ENCODE measurements around the gene MYRF. TPM values are rescaled to one million over a fixed set of nuclear protein-coding genes. Genes with fewer than 3 reads are reported as not detected.
A peak's percentile ranks its signal among the peaks of the same experiment; 100 is the strongest.

MYRF gene
- total RNA-seq: 1 to 10 TPM in 1 of 2 experiments, under 1 TPM in 1; 0.94 to 1.6 TPM
- under 1 TPM; 0.44 to 0.83 TPM for polyA plus RNA-seq

DNA sequence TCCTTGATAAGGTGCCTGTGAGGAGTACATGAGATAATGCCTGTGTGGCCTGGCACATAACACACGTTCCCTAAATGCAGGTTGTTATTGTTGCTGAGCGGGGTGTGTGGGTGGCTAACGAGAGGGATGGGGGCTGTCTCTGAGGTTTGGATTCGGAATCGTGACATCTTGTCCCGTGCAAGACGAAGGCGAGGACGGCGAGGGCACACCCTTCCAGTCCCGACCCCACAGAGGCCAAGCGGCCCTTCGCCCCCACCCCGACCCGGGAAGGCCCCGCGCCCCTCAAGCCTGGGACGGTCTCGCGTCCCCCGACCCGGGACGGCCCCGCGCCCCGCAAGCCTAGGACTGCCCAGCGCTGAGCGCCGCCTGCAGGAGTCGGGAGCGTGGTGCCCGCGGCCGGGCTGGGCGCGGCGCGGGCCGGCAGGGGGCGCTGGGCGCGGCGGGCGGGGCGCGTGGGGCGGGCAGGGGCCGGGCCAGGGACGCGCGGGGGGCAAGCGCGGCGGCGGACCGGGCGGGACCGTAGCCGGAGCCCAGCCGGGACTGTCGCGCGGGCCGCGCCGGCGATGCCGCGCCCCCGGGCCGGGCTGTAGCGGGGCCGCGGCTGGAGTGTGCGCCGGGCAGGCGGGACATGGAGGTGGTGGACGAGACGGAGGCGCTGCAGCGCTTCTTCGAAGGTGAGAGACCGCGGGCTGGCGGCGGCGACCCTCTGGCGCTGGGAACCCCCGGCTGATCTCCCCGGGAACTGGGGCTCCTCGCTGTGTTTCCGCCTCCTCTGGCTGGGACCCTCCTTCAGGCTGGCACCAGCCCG is at the start of gene MYRF:
MYRF (plus strand) TSS at position 520 of the 808 bp plus-strand sequence; CDS start at position 629, 109 bp downstream.
- Histone ChIP-seq H3K4me3 (ENCODE audit: low read length in 2 of 2) (peak within 1 kb of the TSS in 1 of 2 donors; percentile 28), H3K36me3 (ENCODE audit: insufficient read depth, low read length) (no peaks in the 10 kb centered on the region), H3K27ac (ENCODE audit: low read depth, low read length) (no peak within 1 kb of the TSS), H3K4me1 (ENCODE audit: insufficient read depth, low read length) (peaks cover 17% of the 10 kb centered on the region), H3K9me3 (ENCODE audit: control insufficient read depth in 1 of 2, low read length in 2 of 2) (no peaks in the 10 kb centered on the region), H3K27me3 (ENCODE audit: insufficient read depth, low read length) (no peaks in the 10 kb centered on the region)
- H3K4me1 Mint-ChIP-seq: peaks cover 2 to 39% (median 21%) of the 10 kb centered on the region in 4 donors
- peaks cover 11 to 14% of the 10 kb centered on the region in 2 donors for H3K27me3 Mint-ChIP-seq
- DNase-seq: peak; percentile 46 to 70 (median 56)
- CTCF ChIA-PET (ENCODE audit: partially characterized antibody): interaction anchor here (0.9 to 3.4 kb wide), 2 partner anchors 13 to 19 kb away, joined by 4 to 10 read pairs; no protein-coding TSS in a partner anchor
- H3K9me3 Mint-ChIP-seq: no peaks in the 10 kb centered on the region
- intact Hi-C loops (cut with micrococcal nuclease): no loop called here
- no peaks in the 10 kb centered on the region for H3K36me3 Mint-ChIP-seq
- peak within 1 kb of the TSS; percentile 65 to 85 (median 76) for H3K4me3 Mint-ChIP-seq
- H3K27ac Mint-ChIP-seq: peak within 1 kb of the TSS; percentile 30 to 78 (median 57)
- POLR2A ChIA-PET (ENCODE audit: partially characterized antibody): no interaction called here

DNA sequence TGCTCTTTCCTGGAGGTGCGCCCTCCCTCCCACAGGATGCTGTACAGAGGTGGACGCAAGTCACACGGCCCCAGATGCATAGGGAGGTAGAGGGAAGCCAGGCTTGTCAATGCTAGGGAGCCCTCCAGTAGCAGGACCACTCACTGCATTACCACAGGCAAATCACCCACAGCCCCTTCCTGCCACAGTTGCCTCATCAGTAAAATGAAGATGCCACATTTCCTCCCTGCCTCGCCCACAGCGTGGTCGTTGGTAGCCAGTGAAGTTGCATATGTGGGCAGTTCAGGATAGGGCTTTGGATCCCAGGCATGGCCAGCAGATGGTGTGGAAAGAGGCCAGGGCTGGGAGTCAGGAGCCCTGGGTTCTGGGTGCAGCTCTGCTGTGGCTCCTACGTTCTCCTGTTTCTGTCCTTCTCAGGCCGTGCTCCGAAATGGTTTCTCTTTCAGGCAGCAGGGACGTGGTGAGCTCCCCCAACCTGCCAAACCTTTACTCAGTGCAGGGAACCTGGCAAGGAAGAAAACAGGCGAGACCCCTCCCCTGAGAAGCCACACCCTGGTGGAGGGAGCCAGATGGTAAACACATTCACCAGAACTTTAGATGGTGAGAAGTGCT is 49.6 kb upstream of the MYRF start:
- Histone ChIP-seq H3K4me1 (ENCODE audit: insufficient read depth, low read length) (peaks cover 9% of the 10 kb centered on the region), H3K27me3 (ENCODE audit: insufficient read depth, low read length) (no peaks in the 10 kb centered on the region), H3K27ac (ENCODE audit: low read depth, low read length) (no peak overlapping the region), H3K36me3 (ENCODE audit: insufficient read depth, low read length) (no peaks in the 10 kb centered on the region), H3K9me3 (ENCODE audit: control insufficient read depth in 1 of 2, low read length in 2 of 2) (no peaks in the 10 kb centered on the region), H3K4me3 (ENCODE audit: low read length in 2 of 2) (no peak overlapping the region)
- intact Hi-C loops (cut with micrococcal nuclease): no loop called here
- ChIA-PET CTCF (ENCODE audit: partially characterized antibody) (interaction anchor here (1.5 kb wide), 1 partner anchor 30 kb away, joined by 7 read pairs; no protein-coding TSS in a partner anchor), POLR2A (ENCODE audit: partially characterized antibody) (no interaction called here)
- Mint-ChIP-seq H3K27ac (peak overlapping the region in 3 of 7 donors; percentile 3 to 77 (median 69)), H3K27me3 (no peaks in the 10 kb centered on the region), H3K4me3 (peak overlapping the region in 1 of 8 donors; percentile 36), H3K36me3 (no peaks in the 10 kb centered on the region), H3K4me1 (peaks cover 6 to 14% (median 11%) of the 10 kb centered on the region in 4 donors), H3K9me3 (peaks cover 0 to 2% (median 0%) of the 10 kb centered on the region in 8 donors)
- no peak for DNase-seq

DNA sequence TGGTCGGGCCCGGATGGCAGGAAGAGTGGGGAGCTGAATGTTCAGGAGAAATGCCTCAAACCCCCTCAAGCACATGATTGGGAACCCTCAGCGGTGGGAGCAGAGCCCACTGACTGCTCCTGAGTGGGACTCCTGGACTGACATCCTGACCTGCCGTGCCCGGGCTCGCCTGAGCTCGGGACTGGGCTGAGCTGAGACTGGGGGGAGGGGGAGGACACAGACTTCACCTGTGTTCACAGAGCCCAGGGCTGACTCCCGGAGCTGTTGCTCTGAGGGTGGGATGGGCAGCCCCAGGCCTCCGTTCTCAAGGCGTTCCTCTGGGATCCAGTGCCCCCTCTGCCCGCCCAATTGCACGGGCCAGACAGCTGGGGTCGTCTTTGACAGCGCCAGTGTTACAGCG is 47.6 kb upstream of the MYRF start:
- H3K4me3 ChIP-seq (ENCODE audit: low read length in 2 of 2): no peak overlapping the region
- Mint-ChIP-seq H3K4me1 (peaks cover 0 to 5% (median 3%) of the 10 kb centered on the region in 4 donors), H3K4me3 (no peak overlapping the region), H3K9me3 (peaks cover 0 to 2% (median 0%) of the 10 kb centered on the region in 8 donors), H3K27ac (no peak overlapping the region), H3K36me3 (no peaks in the 10 kb centered on the region), H3K27me3 (no peaks in the 10 kb centered on the region)
- intact Hi-C loops (cut with micrococcal nuclease): no loop called here
- ChIA-PET CTCF (ENCODE audit: partially characterized antibody) (no interaction called here), POLR2A (ENCODE audit: partially characterized antibody) (no interaction called here)
- DNase-seq: no peak
- H3K27me3 ChIP-seq (ENCODE audit: insufficient read depth, low read length): no peaks in the 10 kb centered on the region
- H3K4me1 ChIP-seq (ENCODE audit: insufficient read depth, low read length): no peaks in the 10 kb centered on the region
- no peaks in the 10 kb centered on the region for H3K36me3 ChIP-seq (ENCODE audit: insufficient read depth, low read length)
- H3K9me3 ChIP-seq (ENCODE audit: control insufficient read depth in 1 of 2, low read length in 2 of 2): no peaks in the 10 kb centered on the region
- H3K27ac ChIP-seq (ENCODE audit: low read depth, low read length): no peak overlapping the region

DNA sequence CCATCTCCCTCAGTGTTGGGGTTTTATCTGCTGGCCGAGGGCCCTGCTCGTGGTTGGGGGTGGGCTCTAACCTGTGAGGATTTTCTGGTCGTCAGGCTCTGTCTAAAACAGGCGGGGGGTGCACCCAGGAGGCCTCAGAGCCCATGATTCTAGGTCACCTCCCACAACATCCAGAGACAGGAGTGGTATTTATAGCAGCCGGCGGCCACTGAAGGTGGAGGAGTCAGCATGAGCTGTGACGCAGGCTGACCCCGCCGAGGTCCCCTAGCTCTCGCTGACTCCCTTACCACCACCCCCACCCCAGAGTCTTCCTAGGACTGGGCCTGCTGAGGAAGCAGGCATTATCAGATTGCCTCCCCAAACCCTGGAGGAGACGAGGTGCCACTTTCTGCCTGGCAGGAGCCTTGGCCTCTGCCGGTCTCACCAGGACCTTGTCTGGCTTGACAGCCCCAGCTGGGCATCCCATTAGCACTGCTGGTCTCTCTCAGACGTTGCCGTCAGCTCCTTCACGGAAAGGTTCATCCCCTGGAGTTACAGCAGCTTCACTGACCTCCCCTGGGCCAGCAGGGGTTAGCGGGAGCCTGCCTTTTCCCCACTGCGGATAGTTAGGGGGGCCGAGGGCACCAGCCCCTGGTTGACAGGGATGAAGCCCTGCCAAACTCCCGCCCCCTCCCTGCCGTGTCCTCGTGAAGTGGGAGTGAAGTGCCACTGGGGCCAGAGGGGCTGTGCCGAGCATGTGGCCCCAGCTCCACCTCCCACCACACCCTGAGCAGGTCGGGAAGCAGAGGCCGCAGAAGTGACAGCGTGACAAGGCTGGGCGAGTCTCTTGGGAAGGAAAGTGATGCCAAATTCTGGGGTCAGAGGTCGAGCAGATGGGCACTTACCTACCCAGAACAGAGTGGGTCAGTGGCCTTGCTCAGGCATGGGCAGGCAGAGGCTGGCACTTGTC is 45.7 kb upstream of the MYRF start:
- ChIA-PET CTCF (ENCODE audit: partially characterized antibody) (interaction anchor here (0.6 to 0.8 kb wide), 2 partner anchors 27 to 445 kb away, joined by 3 read pairs; no protein-coding TSS in a partner anchor), POLR2A (ENCODE audit: partially characterized antibody) (no interaction called here)
- Histone ChIP-seq H3K27me3 (ENCODE audit: insufficient read depth, low read length) (no peaks in the 10 kb centered on the region), H3K36me3 (ENCODE audit: insufficient read depth, low read length) (no peaks in the 10 kb centered on the region), H3K4me3 (ENCODE audit: low read length in 2 of 2) (no peak overlapping the region), H3K4me1 (ENCODE audit: insufficient read depth, low read length) (no peaks in the 10 kb centered on the region), H3K9me3 (ENCODE audit: control insufficient read depth in 1 of 2, low read length in 2 of 2) (no peaks in the 10 kb centered on the region), H3K27ac (ENCODE audit: low read depth, low read length) (no peak overlapping the region)
- H3K27me3 Mint-ChIP-seq: no peaks in the 10 kb centered on the region
- H3K36me3 Mint-ChIP-seq: no peaks in the 10 kb centered on the region
- H3K27ac Mint-ChIP-seq: peak overlapping the region in 1 of 7 donors; percentile 23
- DNase-seq: no peak
- H3K4me1 Mint-ChIP-seq: peaks cover 0 to 4% (median under 1%) of the 10 kb centered on the region in 4 donors
- intact Hi-C loops (cut with micrococcal nuclease): no loop called here
- H3K4me3 Mint-ChIP-seq: no peak overlapping the region
- no peaks in the 10 kb centered on the region for H3K9me3 Mint-ChIP-seq

DNA sequence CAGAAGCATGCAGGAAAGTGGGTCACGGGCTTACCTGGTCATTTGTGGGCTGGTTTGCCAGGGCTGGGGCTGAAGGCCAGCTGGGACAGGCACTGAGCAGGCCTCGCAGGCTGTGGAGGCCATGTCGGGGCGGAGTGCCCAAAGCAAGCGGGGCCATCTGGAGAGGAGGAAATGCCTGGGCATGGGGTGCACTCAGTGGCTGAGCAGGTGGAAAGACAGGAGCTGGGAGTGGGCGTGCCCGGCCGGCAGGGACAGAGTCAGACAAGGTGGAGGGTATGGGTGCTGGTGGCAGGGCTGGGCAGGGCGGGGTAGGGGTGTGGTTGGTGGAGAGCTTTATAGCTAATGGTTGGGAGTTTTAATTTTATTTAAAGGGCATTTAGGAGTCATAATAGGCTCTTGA is 44.9 kb upstream of the MYRF start:
- Histone ChIP-seq H3K36me3 (ENCODE audit: insufficient read depth, low read length) (no peaks in the 10 kb centered on the region), H3K27ac (ENCODE audit: low read depth, low read length) (no peak overlapping the region), H3K27me3 (ENCODE audit: insufficient read depth, low read length) (no peaks in the 10 kb centered on the region), H3K9me3 (ENCODE audit: control insufficient read depth in 1 of 2, low read length in 2 of 2) (no peaks in the 10 kb centered on the region), H3K4me1 (ENCODE audit: insufficient read depth, low read length) (no peaks in the 10 kb centered on the region), H3K4me3 (ENCODE audit: low read length in 2 of 2) (no peak overlapping the region)
- DNase-seq: no peak
- Mint-ChIP-seq H3K4me1 (peaks cover 0 to 3% (median under 1%) of the 10 kb centered on the region in 4 donors), H3K4me3 (no peak overlapping the region), H3K27ac (no peak overlapping the region), H3K9me3 (no peaks in the 10 kb centered on the region), H3K27me3 (no peaks in the 10 kb centered on the region), H3K36me3 (no peaks in the 10 kb centered on the region)
- CTCF ChIA-PET (ENCODE audit: partially characterized antibody): interaction anchor here (1.2 kb wide), 1 partner anchor 40 kb away, joined by 4 read pairs; no protein-coding TSS in a partner anchor
- POLR2A ChIA-PET (ENCODE audit: partially characterized antibody): no interaction called here
- intact Hi-C loops (cut with micrococcal nuclease): no loop called here

DNA sequence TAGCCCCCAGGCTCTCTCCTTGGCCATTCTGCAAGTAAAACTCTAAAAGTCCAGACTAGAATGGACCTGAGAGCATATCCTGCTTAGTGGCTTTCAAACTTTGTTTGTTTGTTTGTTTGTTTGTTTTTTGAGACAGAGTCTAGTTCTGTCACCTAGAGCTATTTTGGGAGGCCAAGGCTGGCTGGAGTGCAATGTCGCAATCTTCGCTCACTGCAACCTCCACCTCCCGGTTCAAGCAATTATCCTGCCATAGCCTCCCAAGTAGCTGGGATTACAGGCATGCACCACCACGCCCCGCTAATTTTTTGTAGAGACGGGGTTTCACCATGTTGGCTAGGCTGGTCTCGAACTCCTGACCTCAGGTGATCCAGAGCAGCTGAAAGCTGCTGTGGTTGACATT is 43.3 kb upstream of the MYRF start:
- no peaks in the 10 kb centered on the region for H3K27me3 ChIP-seq (ENCODE audit: insufficient read depth, low read length)
- no peaks in the 10 kb centered on the region for H3K27me3 Mint-ChIP-seq
- no peaks in the 10 kb centered on the region for H3K4me1 ChIP-seq (ENCODE audit: insufficient read depth, low read length)
- no peak overlapping the region for H3K4me3 Mint-ChIP-seq
- H3K27ac Mint-ChIP-seq: no peak overlapping the region
- DNase-seq: no peak
- H3K27ac ChIP-seq (ENCODE audit: low read depth, low read length): no peak overlapping the region
- no peaks in the 10 kb centered on the region for H3K36me3 ChIP-seq (ENCODE audit: insufficient read depth, low read length)
- no peak overlapping the region for H3K4me3 ChIP-seq (ENCODE audit: low read length in 2 of 2)
- intact Hi-C loops (cut with micrococcal nuclease): no loop called here
- H3K9me3 ChIP-seq (ENCODE audit: control insufficient read depth in 1 of 2, low read length in 2 of 2): no peaks in the 10 kb centered on the region
- ChIA-PET POLR2A (ENCODE audit: partially characterized antibody) (no interaction called here), CTCF (ENCODE audit: partially characterized antibody) (no interaction called here)
- no peaks in the 10 kb centered on the region for H3K4me1 Mint-ChIP-seq
- H3K36me3 Mint-ChIP-seq: no peaks in the 10 kb centered on the region
- no peaks in the 10 kb centered on the region for H3K9me3 Mint-ChIP-seq
